Measurements from ENCODE around the gene TLE3.

The TLE3 gene

DNA sequence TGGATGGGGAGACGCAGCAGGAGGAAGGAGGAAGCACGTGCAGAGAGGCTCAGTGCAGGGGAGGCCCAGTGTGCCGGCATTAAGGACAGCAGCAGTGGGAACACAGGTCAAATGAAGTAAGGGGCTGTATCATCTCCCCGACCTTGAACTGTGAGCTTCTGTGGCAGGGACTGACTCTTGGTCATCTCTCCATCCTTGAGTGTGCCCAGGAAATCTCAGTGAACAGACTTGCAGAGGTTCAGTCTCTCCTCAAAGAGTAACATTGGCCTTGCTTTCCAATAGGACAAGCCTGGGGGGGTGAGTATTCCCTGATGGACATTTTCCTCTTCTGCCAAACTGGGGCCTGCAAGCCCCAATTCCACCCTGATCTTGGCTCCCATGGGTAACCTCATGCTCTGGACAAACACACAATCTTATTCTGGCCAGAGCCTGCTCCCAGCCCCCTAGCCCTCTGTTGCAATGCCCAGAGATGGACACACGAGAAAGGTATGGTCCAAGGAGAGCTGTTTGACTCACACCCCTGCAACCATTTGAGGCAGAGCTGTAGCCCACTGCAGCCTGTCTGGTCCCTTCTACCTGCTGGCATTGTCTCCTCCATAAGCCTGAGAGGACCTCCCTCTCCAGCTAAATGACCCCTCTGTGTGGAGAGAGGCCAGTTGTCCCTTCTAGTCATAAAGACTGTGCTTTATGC lies 50.9 kb downstream of the TLE3 start:
- DNase-seq = no peak

DNA sequence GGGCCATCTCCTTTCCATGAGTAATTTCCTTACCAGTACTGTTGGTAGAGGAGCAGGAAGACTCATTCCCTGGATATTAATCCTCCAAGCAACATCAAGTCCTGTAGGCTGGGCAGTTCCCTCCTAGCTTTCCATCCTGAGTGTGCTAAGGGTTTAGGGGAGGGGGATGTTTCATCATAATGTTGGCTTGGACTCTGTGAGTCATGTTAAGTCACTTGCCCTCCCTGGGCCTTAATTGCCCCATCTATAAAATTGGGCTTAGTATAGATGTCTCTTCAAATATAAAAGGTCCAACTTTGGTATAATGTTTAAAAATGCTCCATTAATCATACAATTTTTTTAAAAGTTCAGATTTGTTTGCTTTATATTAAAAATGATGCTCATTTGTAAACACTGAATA lies 52.7 kb downstream of the TLE3 start:
- no peak for DNase-seq

DNA sequence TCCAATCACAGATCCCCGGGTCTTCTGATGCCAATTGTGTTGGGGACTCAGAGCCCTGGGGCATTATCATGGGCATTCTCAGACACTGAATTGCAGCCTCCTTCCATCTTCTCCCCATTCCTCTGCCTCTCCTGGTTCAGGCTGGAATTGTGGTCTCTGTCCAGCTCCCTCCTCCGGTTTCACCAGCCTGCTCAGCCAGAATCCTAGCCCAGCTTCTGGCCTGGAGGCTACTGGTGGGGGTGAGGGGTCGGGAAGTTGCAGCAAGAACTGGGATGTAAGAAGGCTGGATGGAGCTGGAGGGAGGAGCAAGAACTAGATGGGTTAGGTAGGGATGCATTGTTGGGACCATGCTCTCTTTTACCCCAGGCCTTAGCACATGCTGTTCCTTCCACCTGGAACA lies 53.5 kb downstream of the TLE3 start:
- no peak for DNase-seq

DNA sequence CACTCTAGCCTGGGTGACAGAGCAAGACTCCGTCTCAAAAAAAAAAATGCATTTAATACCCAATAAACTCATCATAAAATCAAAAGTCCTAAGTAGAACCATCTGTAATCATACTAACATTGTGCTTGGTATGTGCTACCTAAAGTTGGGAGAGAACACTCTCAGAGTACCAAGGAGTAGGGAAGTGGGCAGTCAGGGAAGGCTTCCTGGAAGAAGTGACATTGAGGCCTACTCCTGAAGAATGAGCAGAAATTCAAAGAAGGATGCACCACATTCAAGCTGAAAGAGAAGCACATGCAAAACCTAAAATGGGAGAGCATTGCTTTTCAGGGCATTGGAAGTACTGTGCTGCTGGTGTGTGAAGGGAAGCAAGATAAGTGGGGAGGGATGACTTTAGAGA lies 54.1 kb downstream of the TLE3 start:
- DNase-seq = no peak

DNA sequence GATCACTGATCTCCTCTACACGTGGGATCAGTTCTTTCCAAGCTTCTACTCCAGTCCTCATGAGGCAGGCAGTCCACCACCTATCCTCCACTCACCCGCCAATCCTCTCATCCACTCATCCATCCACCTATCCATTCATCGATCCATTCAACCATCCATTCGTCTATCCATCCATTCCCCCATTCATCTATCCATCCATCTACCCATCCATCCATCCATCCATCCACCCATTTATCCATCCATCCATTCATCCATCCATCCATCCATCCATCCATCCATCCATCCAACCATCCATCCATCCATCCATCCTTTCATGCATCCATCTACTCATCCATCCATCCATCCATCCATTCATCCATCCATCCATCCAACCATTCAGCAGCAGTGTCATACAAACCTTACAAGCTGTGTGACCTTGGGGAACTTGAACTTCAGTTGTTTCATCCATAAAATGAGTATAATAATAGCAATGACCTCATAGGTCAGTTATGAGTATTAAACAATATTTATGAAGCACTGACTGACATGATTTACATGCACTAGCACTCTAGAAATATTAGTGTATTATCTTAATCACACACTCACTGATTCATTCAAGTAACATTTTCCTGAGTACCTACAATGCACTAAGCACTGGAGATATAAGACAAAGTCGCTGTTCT lies 55.0 kb downstream of the TLE3 start:
- no peak for DNase-seq

DNA sequence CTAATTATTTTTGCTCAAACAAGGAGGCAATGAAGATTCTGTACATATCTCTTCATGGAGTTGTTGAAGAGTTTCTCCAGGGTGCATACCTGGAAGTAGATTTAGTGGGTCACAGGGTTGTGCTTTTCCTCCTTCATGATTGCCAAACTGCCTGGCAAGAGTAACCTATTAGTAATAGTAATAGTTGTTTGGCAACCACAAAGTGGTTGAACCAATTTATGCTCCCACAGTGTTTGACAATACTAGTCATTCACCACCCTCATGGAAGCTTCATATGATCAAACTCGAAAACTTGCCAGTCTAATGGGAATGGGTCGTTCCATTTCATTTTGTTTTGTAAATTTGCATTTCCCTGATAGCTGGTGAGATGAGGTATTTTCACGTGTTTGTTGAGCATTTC lies 57.8 kb downstream of the TLE3 start:
- no peak for DNase-seq

DNA sequence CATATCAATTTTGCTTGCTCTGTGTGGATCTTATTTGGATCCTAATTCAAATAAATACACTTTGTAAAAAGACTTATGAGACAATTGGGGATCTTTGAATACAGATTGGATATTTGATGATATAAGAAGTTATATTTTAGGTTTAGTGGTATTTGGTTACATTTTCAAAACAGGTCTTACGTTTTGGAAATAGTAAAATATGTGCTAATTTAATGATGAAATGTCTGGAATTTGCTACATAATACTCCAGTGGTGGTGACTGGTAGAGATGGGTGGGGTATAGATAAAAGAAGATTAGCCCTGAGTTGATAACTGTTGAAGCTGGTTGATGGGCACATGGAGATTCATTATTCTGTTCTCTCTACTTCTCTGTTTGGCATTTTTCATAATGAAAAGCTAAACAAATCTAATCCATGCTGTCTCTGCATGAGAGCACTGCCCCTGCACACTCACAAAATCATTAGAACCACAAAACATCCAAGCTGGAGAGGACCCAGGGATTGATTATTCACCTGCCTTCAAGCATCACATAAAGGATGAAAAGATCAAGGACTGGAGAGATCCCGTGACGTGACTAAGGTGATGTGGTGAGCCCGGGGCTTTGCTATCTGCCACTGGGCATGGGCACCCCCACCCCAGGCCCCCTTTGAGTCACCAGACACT lies 58.9 kb downstream of the TLE3 start:
- no peak for DNase-seq

DNA sequence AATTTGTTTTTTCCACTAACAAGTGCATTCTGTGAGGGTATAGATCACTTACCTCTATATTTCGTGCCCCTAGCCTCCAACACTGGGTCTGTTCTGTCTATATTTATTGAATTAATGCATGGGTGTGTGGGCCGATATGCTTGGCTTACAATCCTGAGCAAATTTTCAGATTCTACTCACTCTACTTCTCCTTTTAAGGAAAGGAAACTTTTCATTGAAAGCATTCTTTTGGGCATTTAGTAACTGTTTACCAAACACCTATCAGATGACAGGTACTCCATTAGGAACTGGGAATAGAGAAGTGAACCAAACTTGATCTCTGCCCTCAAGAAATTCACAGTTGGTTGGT lies 60.5 kb downstream of the TLE3 start:
- DNase-seq = no peak

DNA sequence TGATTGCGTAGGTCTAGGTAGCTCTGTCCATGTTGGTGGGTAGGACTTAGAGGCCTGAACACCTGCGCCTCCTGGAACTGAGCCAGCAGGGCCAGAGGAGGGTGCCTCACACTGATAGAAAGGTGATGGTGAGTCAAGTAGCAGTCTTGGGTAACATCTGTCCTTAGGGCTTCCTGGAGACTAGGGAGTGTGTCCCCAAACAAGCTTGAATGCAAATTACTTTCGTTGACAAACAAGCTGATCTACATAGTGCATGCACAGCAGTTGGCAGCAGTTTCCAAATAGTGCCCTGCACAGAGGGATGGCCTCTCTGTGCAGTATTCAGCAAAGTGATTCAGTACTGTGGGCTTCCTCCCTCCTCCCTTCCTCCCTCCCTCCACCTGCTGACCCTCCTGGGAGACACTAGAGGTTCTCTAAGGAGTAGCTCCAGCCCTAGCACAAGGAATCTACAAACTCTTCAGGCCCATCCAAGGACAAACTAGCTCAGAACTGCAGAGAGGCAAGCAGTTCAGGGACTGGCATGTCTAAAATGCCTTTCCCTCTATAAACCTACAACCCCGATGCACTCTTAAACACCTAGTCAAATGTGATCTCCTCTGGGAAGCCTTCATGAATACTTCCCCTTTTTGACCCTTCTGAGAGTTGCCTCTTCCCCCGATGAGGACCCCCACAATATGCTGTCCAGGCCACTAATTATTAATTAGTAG lies 61.0 kb downstream of the TLE3 start:
- no peak for DNase-seq

DNA sequence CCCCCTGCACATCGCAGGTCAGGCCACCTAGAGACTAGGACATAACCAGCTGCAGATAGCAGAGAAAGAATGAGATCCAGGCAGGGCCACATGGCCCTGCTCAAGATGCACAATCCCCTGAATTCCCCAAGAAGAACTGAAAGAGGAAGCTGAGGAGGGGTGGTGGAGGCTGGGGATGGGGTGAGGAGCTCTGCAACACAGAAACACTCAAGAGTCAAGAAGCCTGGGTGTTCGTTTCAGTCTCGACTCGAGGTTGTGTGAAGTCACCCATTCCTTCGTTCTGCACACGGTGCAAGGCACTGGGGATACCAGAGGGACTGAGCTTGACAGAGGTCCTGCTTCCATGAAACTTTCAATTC lies 62.0 kb downstream of the TLE3 start:
- no peak for DNase-seq

DNA sequence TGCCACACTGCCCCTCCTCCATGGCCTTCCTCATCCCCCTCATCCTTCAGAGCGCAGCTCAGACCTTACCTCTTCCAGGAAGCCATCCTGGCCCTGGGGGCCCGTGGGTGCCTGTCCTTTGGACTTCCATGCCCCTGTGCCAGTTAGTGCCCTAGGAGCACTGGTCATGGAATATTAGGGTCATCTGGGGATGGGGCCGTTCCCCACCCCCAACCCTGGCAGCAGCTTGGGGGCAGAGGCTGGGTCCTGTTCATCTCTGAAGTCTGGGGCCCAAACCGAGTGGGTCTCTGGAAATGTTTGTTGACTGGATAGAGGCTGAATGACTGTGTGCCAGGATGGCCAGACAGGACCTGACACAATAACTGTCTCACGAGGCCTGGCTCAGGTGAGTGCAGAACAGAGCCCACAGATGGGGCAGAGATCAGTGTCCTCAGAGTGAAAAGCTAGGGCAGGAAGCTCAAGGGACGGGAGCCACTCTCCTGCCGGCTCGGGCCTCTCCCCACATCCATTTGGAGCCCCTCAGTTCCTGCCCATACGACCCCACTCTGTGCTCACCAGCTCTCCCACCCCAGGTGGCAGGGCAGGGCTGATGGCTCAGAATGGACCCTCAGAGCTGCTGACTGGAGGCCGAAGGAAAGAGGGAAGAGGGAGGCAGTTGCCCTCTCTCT lies 62.5 kb downstream of the TLE3 start:
- DNase-seq = no peak

DNA sequence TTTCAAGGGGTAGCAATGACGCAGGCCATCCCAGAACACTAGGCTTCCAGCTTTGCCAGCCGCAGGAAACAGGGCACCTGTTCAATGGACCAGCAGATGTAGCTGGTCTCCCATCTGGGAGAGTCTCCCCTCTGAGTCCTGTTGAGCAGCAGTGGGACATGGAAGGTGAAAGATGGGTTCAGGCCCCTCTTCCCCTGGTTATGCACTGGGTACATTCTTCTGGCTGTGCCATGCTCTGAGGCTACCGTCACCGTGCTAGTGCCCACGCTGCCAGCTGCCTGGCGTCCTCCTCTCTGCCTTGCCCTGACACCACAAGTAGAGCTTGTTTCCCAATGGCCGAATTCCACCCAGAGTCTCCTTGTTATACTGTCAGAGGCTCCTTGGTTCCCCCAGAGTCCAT lies 63.1 kb downstream of the TLE3 start:
- no peak for DNase-seq

DNA sequence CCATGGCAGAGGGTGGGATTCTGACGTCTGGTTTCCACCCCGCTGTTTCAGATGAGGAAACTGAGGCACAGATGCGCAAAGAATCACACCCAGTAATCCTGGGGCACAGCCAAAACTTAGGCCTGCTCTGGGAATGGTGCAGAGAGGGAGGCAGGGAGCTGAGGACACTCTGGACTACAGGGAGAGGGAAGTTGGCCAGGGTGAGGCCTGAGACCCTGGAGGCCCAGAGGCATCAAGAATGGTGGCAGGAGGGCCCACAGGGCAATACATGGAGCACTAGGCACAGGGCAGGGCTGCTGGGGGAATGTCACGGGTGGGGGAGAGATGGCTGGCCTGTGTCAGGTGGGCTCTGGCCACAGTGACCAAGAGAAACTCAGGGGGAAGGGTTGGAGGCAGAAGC lies 63.6 kb downstream of the TLE3 start:
- DNase-seq = no peak

DNA sequence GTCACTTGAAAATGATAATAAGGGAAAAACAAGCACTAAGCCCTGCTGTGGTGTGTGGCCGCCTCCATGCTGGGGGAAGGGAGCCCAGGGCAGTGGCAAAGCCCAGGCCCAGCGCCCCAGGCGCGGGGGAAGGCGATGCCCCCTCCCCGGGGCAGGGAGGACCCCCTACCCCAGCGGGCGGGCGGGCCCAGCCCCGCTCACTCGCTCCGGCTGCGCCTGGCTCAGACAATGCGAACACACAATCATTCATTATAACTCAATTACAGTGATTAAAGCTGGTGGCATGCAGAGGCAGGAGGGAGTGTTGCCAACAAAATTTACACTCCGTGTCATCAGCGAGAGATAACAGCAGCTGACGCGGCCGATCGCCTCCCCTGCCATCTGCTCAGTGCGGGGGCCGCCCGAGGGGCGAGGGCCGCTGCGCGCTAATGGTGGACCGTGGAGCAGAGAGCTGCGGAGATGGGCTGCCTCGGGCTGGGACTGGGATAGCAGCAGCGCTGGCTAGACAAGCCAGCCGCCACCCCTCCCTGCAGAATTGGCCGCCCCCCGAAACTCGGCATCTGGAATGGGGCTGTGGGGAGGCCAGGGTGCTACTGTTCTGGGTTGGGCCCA lies 64.1 kb downstream of the TLE3 start:
- DNase-seq = no peak

DNA sequence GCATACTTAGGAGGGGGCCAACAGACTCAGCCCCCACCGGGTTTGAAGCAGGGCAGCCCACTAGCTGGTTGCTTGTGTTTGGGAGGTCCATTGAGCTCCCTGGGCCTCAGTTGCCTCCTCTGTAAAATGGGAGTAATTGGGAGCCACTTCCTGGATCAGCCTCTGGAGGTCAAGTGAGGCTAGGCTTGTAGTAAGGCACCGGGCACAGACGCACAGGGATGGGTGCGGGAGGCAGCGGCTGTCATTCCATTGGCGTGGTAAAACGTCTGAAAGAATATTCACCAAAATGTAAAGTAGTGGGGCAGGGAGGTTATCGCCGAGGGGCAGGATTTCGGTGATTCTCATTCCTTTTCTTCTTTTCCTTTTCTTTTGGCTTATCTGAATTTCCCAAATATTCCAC lies 64.6 kb downstream of the TLE3 start:
- DNase-seq = no peak

DNA sequence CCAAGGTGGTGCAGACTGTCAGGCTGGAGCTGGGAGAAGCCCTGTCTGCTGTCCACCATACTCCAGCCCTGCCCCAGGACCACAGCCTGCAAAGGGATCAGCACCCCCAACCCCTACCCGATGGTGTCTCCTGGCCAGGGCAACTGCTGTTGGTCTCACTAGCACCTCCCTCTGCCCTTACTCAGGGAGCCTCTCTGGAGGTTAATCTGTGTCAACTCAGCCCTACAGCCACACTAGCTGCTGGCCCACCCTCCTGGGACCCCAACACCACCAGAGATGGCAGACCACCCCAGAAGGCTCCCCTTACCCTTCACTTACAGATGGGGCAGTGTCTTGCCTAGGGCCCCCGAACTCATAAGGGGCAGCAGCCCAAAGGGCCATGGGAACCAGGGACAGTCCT lies 65.2 kb downstream of the TLE3 start:
- no peak for DNase-seq

DNA sequence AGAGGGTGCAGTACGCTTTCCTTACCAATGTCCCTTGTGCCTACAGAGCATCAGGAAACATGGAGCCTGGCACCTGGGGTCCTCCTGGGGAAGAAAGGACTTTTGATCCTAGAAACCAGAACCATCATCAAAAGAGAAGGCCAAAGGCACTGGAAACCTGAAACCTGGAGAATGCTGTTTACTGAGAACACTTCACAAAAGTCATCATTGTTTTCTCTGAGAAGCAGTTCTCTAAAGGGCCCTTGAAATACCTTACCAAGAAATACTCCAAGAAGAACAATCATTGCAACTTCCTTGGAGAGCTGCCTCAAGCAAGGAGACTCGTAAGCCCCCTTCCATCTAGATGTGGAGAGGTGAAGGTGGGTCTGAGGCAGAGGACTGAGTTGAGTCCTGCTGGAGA lies 66.0 kb downstream of the TLE3 start:
- DNase-seq = no peak

DNA sequence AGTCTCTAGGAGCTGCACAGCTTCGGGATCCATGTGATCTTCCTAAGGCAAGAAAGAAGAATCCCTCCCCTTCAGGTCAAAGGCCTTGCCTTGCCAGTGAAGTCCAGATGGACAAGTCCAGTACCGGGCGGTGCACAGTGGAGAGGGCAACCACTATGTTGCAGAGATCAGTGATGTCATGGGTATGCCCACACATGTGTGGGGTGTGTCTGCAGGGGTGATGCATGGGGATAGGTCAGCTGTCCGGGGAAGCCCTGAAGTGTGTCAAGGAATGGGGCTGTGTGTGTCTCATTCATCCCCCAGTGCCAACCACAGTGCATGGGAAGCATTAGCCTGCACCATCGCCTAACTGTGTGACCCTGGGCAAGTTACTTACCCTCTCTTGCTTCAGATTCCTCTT lies 66.5 kb downstream of the TLE3 start:
- no peak for DNase-seq

DNA sequence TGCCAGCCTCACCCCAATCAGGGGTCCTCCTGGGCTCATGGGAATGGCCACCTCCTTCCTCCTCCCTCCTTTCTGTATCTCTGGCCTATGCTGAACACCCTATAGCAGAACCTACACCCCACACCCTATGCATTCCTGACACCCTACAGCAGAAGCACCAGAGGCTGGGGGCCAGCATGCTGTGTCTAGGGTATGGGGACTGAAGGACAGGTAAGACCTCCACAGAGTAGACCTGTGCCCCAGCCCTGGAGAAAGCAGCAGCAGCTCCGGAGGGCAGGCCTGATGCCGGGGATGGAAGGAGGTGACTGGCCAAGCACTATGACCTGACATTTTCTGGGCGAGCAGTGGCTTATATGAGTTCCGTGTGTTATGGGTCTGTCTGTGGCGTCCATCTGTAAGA lies 66.9 kb downstream of the TLE3 start:
- DNase-seq = no peak

DNA sequence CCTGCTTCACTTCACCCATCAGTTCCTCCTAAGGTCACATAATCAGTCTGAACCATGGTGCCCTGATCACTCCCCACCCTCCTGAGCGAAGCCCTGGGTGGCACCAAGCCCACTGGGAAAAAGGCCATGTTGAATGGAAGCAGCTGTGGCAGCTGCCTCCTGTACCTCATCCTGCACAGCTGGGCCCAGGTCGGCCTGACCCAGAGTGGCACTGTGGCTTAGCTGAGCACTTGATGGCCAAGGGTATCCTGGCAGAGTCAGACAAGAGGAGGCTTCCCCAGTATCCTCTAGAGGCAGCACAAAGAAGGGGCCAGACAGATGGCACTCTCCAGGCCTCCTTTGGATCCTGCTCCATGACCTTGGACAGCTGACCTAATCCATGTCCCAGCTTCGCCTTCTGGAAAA lies 68.4 kb downstream of the TLE3 start:
- no peak for DNase-seq

DNA sequence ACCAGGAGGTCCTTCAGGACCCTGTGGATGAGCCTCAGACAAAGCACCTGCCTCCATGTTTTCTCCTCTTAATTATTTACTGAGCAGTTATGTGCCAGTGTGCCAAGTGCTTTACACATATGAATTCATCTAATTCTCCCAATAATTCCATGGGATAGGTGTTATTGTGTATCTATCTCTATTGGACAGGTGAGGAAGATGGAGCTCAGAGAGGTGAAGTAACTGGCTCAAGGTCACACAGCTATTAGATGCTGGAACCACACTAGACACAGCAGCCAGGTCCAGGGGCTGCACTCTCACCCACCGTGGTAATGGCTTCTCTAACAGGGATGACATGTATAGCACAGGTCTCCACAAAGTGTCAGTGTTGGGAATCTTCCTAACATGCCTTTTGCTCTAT lies 70.2 kb downstream of the TLE3 start:
- no peak for DNase-seq

DNA sequence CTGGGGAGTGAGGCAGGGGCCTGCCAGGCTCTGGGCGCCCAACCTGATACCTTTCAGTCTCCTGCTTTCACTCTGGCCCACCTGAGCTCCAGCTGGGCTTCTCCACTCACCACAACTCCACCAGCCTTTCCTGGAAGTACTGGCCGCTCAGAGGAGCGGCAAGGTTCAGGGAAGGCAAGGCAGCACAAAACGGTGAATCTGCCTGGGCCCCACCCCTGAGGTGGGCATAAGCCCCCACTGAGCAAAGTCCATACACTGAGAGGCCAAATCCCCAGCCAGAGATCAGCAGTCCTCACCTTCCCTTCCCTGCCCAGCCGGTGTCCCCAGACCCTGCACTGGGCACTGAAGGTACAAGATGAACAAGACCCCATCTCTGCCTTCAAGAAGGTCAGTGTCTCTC lies 70.7 kb downstream of the TLE3 start:
- no peak for DNase-seq

Data from stimulated activated naive CD4-positive, alpha-beta T cell treated with Interleukin-2 at 50 U/mL for 16 hours (primary cell).